ENCODE measurements around the gene GTPBP3. TPM values are rescaled to one million over a fixed set of nuclear protein-coding genes. Genes with fewer than 3 reads are reported as not detected.

The GTPBP3 gene
- total and polyA plus RNA-seq, 2 experiments from 2014 or later: 25.4 to 67.8 TPM

DNA sequence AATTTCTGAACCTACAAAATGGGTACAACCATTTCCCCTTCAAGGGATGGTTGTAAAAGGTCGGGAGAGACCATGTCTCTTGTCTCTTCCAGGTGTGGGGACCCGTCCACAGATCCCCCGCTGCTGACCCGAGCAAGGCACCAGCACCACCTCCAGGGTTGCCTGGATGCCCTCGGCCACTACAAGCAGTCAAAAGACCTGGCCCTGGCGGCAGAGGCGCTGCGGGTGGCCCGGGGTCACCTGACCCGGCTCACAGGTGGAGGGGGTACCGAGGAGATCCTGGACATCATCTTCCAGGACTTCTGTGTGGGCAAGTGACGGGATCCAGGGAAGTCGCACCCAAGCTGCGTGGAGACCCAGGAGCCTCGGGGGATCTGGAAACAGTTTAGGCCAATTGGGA, 4.0 kb downstream of the GTPBP3 start (continued):
- TF ChIP-seq, protein P1, sequence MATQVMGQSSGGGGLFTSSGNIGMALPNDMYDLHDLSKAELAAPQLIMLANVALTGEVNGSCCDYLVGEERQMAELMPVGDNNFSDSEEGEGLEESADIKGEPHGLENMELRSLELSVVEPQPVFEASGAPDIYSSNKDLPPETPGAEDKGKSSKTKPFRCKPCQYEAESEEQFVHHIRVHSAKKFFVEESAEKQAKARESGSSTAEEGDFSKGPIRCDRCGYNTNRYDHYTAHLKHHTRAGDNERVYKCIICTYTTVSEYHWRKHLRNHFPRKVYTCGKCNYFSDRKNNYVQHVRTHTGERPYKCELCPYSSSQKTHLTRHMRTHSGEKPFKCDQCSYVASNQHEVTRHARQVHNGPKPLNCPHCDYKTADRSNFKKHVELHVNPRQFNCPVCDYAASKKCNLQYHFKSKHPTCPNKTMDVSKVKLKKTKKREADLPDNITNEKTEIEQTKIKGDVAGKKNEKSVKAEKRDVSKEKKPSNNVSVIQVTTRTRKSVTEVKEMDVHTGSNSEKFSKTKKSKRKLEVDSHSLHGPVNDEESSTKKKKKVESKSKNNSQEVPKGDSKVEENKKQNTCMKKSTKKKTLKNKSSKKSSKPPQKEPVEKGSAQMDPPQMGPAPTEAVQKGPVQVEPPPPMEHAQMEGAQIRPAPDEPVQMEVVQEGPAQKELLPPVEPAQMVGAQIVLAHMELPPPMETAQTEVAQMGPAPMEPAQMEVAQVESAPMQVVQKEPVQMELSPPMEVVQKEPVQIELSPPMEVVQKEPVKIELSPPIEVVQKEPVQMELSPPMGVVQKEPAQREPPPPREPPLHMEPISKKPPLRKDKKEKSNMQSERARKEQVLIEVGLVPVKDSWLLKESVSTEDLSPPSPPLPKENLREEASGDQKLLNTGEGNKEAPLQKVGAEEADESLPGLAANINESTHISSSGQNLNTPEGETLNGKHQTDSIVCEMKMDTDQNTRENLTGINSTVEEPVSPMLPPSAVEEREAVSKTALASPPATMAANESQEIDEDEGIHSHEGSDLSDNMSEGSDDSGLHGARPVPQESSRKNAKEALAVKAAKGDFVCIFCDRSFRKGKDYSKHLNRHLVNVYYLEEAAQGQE (IDR thresholded peaks at IDR 0.05; ENCODE audit: unreplicated experiment): no peak
- TF ChIP-seq NANOG (IDR thresholded peaks at IDR 0.05; ENCODE audit: borderline replicate concordance): no peak
- TF ChIP-seq ZNF331 (CRISPR knock-in tag; IDR thresholded peaks at IDR 0.05; ENCODE audit: low read depth): no peak
- TF ChIP-seq, protein P2, sequence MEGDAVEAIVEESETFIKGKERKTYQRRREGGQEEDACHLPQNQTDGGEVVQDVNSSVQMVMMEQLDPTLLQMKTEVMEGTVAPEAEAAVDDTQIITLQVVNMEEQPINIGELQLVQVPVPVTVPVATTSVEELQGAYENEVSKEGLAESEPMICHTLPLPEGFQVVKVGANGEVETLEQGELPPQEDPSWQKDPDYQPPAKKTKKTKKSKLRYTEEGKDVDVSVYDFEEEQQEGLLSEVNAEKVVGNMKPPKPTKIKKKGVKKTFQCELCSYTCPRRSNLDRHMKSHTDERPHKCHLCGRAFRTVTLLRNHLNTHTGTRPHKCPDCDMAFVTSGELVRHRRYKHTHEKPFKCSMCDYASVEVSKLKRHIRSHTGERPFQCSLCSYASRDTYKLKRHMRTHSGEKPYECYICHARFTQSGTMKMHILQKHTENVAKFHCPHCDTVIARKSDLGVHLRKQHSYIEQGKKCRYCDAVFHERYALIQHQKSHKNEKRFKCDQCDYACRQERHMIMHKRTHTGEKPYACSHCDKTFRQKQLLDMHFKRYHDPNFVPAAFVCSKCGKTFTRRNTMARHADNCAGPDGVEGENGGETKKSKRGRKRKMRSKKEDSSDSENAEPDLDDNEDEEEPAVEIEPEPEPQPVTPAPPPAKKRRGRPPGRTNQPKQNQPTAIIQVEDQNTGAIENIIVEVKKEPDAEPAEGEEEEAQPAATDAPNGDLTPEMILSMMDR (conservative IDR thresholded peaks at IDR 0.05; ENCODE audit: low read depth in 2 of 2): no peak
- TF ChIP-seq EZH2 (IDR thresholded peaks at IDR 0.05; ENCODE audit: low read depth, unreplicated experiment): no peak

DNA sequence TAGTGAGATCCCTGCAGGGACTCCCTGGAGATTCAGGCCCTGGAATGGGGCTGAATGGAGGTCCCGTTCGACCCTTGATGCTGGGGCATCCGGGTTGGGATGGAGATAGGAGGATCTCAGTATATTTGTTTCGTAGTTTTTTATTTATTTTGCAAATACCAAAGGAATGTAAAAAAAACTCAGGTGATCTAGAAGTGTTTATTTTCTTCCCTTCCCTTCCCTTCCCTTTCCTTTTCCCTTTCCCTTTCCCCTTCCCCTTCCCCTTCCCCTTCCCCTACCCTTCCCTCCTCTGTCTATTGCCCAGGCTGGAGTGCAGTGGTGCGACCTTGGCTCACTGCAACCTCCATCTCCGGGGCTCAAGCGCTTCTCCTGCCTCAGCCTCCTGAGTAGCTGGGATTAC, 4.5 kb downstream of the GTPBP3 start:
- peaks cover 22% of the 10 kb centered on the region for H3K27me3 Mint-ChIP-seq (ENCODE audit: insufficient read depth, low read depth, poor library complexity)
- no peaks in the 10 kb centered on the region for H3K79me2 ChIP-seq (replicated peaks; ENCODE audit: insufficient read depth)
- peaks cover 27% of the 10 kb centered on the region; the same call in 2 of the 3 replicates for H3K4me1 Mint-ChIP-seq
- no peaks in the 10 kb centered on the region for H3K9me3 Mint-ChIP-seq
- no peak for DNase-seq (ENCODE audit: low spot score)
- H3K27ac ChIP-seq (ENCODE audit: low read depth): no peak overlapping the region
- H3K36me3 Mint-ChIP-seq (ENCODE audit: low read depth): peaks cover 32% of the 10 kb centered on the region
- H3K4me3 ChIP-seq: no peak overlapping the region
- no peak overlapping the region for H3K27ac Mint-ChIP-seq
- H3K9me2 ChIP-seq (ENCODE audit: insufficient read depth): no peaks in the 10 kb centered on the region
- H3K36me3 ChIP-seq (ENCODE audit: insufficient read depth): peaks cover 6% of the 10 kb centered on the region; the same call in 1 of the 2 replicates
- H4K20me1 ChIP-seq (replicated peaks; ENCODE audit: insufficient read depth): no peaks in the 10 kb centered on the region
- no peak overlapping the region for H2AFZ ChIP-seq
- no peak overlapping the region for H3K4me2 ChIP-seq
- no peak for ATAC-seq
- peaks cover 26% of the 10 kb centered on the region; the same call in 1 of the 2 replicates for H3K4me1 ChIP-seq (ENCODE audit: insufficient read depth)
- no peak overlapping the region for H3K4me3 Mint-ChIP-seq
- peaks cover 15% of the 10 kb centered on the region; the same call in 1 of the 2 replicates for H3F3A ChIP-seq (replicated peaks; ENCODE audit: low read depth)
- no peaks in the 10 kb centered on the region for H3K27me3 ChIP-seq (ENCODE audit: insufficient read depth)
- TF ChIP-seq, protein P1 (IDR thresholded peaks at IDR 0.05; ENCODE audit: unreplicated experiment): no peak
